GM12878 (cell line): Measurements from ENCODE around the gene SLC25A36. TPM values are rescaled to one million over a fixed set of nuclear protein-coding genes. Genes with fewer than 3 reads are reported as not detected.

ENCODE experiments used
- ATAC-seq: fragments of 200-7000 bp; cut with Tn5 transposase; 3 replicates; pipeline ENCODE4 v1.9.1; 2020; ENCODE audit warnings: mild to moderate bottlenecking, moderate library complexity
- BruUV-seq: library from RNA; stranded (reverse); fragments of 400-500 nt; replicated peaks from 2 replicates; lab custom pipeline; 2021; lab: Mats Ljungman, UMichigan
- CTCF ChIA-PET: fragments of 300-600 bp; sonication (Branson Sonifier 250); formaldehyde crosslinking; extraction: SDS; loops from one replicate; lab custom pipeline; 2021; ENCODE audit warnings: inconsistent platforms; lab: Yijun Ruan, JAX
- POLR2A ChIA-PET: fragments of 350-600 bp; formaldehyde crosslinking; extraction: SDS; loops from one replicate; lab custom pipeline; 2021; ENCODE audit warnings: inconsistent platforms; lab: Charles Lee
- RAD21 ChIA-PET: fragments of 300-600 bp; sonication (Branson Sonifier 250); formaldehyde crosslinking; loops from one replicate; lab custom pipeline; 2023; ENCODE audit warnings: antibody characterized with exemption; ENCODE audit not compliant: unreplicated experiment; lab: Charles Lee
- SMC1A ChIA-PET: fragments of 300-600 bp; sonication (Branson Sonifier 250); formaldehyde crosslinking; loops from one replicate; lab custom pipeline; 2023; ENCODE audit not compliant: unreplicated experiment, uncharacterized antibody; lab: Charles Lee
- DNase-seq: peaks from one replicate; pipeline ENCODE4 v3.0.0-alpha.2; 2011; ENCODE audit warnings: low read depth, low spot score
- FAIRE-seq: peaks from 3 replicates; lab custom pipeline; 2011; peaks lifted over from hg19 to GRCh38; lab: Jason Lieb, UNC
- H2AFZ ChIP-seq: 2 replicates; pipeline ENCODE4 v1.6.0; 2011; ENCODE audit warnings: low read depth, low read length, control low read depth; ENCODE audit not compliant: control insufficient read depth
- H3K27ac ChIP-seq: 2 replicates; pipeline ENCODE4 v1.5.1; 2011; ENCODE audit warnings: control low read depth; ENCODE audit not compliant: control insufficient read depth, insufficient read depth
- H3K27me3 ChIP-seq, 2 experiments: replicated peaks in 1 of 2; 2 replicates each; pipeline versions ENCODE4 v1.6.0 to v1.6.1; 2011; ENCODE audit warnings: low read length in 1 of 2; ENCODE audit not compliant: control insufficient read depth in 2 of 2, insufficient read depth in 2 of 2
- H3K36me3 ChIP-seq, 2 experiments: 2 replicates each; pipeline ENCODE4 v1.5.1; 2011; ENCODE audit warnings: low read length in 1 of 2; ENCODE audit not compliant: control insufficient read depth in 2 of 2, insufficient read depth in 2 of 2
- H3K4me1 ChIP-seq: 2 replicates; pipeline ENCODE4 v1.6.1; 2011; ENCODE audit warnings: mild to moderate bottlenecking, low read length, moderate library complexity, mixed read lengths; ENCODE audit not compliant: control insufficient read depth, insufficient read depth
- H3K4me2 ChIP-seq: 2 replicates; pipeline ENCODE4 v1.6.0; 2011; ENCODE audit warnings: control low read depth; ENCODE audit not compliant: control insufficient read depth, insufficient read depth
- H3K4me3 ChIP-seq: fragments of 200-600 bp; sonication (generic); 2 replicates; pipeline ENCODE4 v1.5.1; 2016
- H3K79me2 ChIP-seq: 2 replicates; pipeline ENCODE4 v1.6.0; 2011; ENCODE audit warnings: low read length; ENCODE audit not compliant: control insufficient read depth, insufficient read depth
- H3K9ac ChIP-seq: 2 replicates; pipeline ENCODE4 v1.8.0; 2011; ENCODE audit warnings: low read length, control low read depth, mixed read lengths; ENCODE audit not compliant: control insufficient read depth, insufficient read depth
- H3K9me3 ChIP-seq: replicated peaks from 3 replicates; pipeline ENCODE4 v1.5.1; 2011; ENCODE audit warnings: mild to moderate bottlenecking, low read length; ENCODE audit not compliant: control insufficient read depth, insufficient read depth
- H4K20me1 ChIP-seq: 2 replicates; pipeline ENCODE4 v1.6.0; 2011; ENCODE audit not compliant: control insufficient read depth, insufficient read depth
- BACH1 ChIP-seq: fragments of 450-650 bp; IDR thresholded peaks from 2 replicates; pipeline ENCODE4 v1.6.1; 2017; ENCODE audit warnings: mild to moderate bottlenecking, borderline replicate concordance
- BMI1 ChIP-seq: fragments of 450-650 bp; IDR thresholded peaks from 2 replicates; pipeline ENCODE4 v1.6.1; 2016; ENCODE audit warnings: mild to moderate bottlenecking, moderate library complexity, borderline replicate concordance
- E2F8 ChIP-seq: fragments of 450-650 bp; IDR thresholded peaks from 2 replicates; pipeline ENCODE4 v1.6.1; 2018; ENCODE audit warnings: mild to moderate bottlenecking, low read depth, moderate library complexity; ENCODE audit not compliant: partially characterized antibody
- ELK1 ChIP-seq: IDR thresholded peaks from 2 replicates; pipeline ENCODE4 v1.6.1; 2012; ENCODE audit warnings: low read depth, low read length, improper control_type of control experiment
- ETV6 ChIP-seq, 2 experiments: fragments of 450-650 bp in 1 of 2; IDR thresholded peaks in 1 of 2; conservative IDR thresholded peaks in 1 of 2; 2 replicates each; pipeline ENCODE4 v1.6.1; 2014; ENCODE audit warnings: antibody characterized with exemption in 1 of 2, borderline replicate concordance in 1 of 2, low read depth in 1 of 2, mild to moderate bottlenecking in 1 of 2, moderate library complexity in 1 of 2
- IKZF1 ChIP-seq: fragments of 450-650 bp; conservative IDR thresholded peaks from 2 replicates; pipeline ENCODE4 v1.6.1; 2017; ENCODE audit warnings: antibody characterized with exemption, mild to moderate bottlenecking
- NFYB ChIP-seq: IDR thresholded peaks from 2 replicates; pipeline ENCODE4 v1.6.1; 2011; ENCODE audit warnings: low read depth, mild to moderate bottlenecking, low read length, improper control_type of control experiment, moderate library complexity; ENCODE audit not compliant: insufficient read depth
- PKNOX1 ChIP-seq: fragments of 450-650 bp; IDR thresholded peaks from 2 replicates; pipeline ENCODE4 v1.6.1; 2016; ENCODE audit warnings: mild to moderate bottlenecking
- SKIL ChIP-seq: fragments of 450-650 bp; IDR thresholded peaks from 2 replicates; pipeline ENCODE4 v1.6.1; 2017; ENCODE audit warnings: mild to moderate bottlenecking, low read depth, inconsistent platforms; ENCODE audit not compliant: poor library complexity, severe bottlenecking
- ZNF24 ChIP-seq: fragments of 450-650 bp; IDR thresholded peaks from 2 replicates; pipeline ENCODE4 v1.6.1; 2017; ENCODE audit warnings: antibody characterized with exemption, mild to moderate bottlenecking
- WGBS: methylation state at CpG from one replicate; pipeline ENCODE4 v1.1.6; 2016; ENCODE audit warnings: low lambda C conversion rate; ENCODE audit not compliant: insufficient replicate concordance, insufficient coverage; ENCODE audit errors: missing lambda C conversion rate; 5-methylcytosine and 5-hydroxymethylcytosine counted together
- in situ Hi-C: fragments of 300-500 bp; cut with MboI; formaldehyde crosslinking; loops from 9 replicates; pipeline ENCODE4 v1.14.3; 2018; ENCODE audit warnings: mixed read lengths
- intact Hi-C: fragments of 100-400 bp; cut with micrococcal nuclease; formaldehyde crosslinking; loops from one replicate; pipeline ENCODE4 v1.14.2; 2022; ENCODE audit not compliant: unreplicated experiment
- polyA plus RNA-seq, 11 experiments: library from polyadenylated mRNA; depleted of rRNA in 4 of 11; unstranded in 6 of 11; stranded (reverse) in 5 of 11; fragments of >200 nt; fragmentation: Nextera tagmentation in 4 of 11; fragmentation: Illumina TruSeq in 1 of 11; extraction: Ambion mirVana in 4 of 11; extraction: Trizol in 1 of 11; gene quantifications; 1 replicate in 1 of 11; 2 replicates in 10 of 11; pipeline versions ENCODE4 v1.2.1 to v1.2.3, GENCODE V29; 2011 to 2016; ENCODE audit warnings: inconsistent platforms in 2 of 11, missing spikeins in 2 of 11, low read depth in 1 of 11
- total RNA-seq, 4 experiments: library from RNA; depleted of rRNA in 3 of 4; stranded (reverse); fragments of >200 nt in 3 of 4; fragmentation: Illumina TruSeq in 1 of 4; extraction: Trizol in 1 of 4; gene quantifications; 2 replicates each; pipeline versions ENCODE4 v1.2.1 to v1.2.3, GENCODE V29; 2013 to 2021

SLC25A36 gene
- total and polyA plus RNA-seq, 10 of the 15 experiments (the other 5 are each of a cell fraction or from before 2014, with no cell fraction given): 13.0 to 183 (median 47.7) TPM

- DNase-seq: no peak
- Histone ChIP-seq H3K4me2 (peak overlapping the region; percentile 40), H3K4me1 (peaks cover 3% of the 10 kb centered on the region; the same call in 1 of the 2 replicates), H3K9ac (no peak overlapping the region), H3K4me3 (peak overlapping the region; percentile 94), H4K20me1 (no peaks in the 10 kb centered on the region), H3K27ac (no peak overlapping the region), H3K9me3 (no peaks in the 10 kb centered on the region), H3K27me3 (no peaks in the 10 kb centered on the region), H3K79me2 (peaks cover 70% of the 10 kb centered on the region), H2AFZ (no peak overlapping the region), H3K36me3 (no peaks in the 10 kb centered on the region)
- ChIA-PET RAD21 (interaction anchor here (0.6 to 0.9 kb wide), 4 partner anchors 9 to 1709 kb away, joined by 3 read pairs; no protein-coding TSS in a partner anchor), SMC1A (interaction anchor here (0.9 to 2.9 kb wide), 5 partner anchors 9 to 27 kb away, joined by 3 to 22 read pairs (median 4); no protein-coding TSS in a partner anchor), CTCF (interaction anchor here (0.8 to 3.1 kb wide), 11 partner anchors 10 to 248 kb away, joined by 3 to 14 read pairs (median 3); no protein-coding TSS in a partner anchor), POLR2A (interaction anchor here (0.5 to 1.9 kb wide), 3 partner anchors 10 to 15 kb away, joined by 3 to 9 read pairs (median 6); no protein-coding TSS in a partner anchor)
- no peak for ATAC-seq
- 86% methylated on average over 5 of the region's 5 CpGs for WGBS
- FAIRE-seq: no peak
- in situ Hi-C loops (no loop called here), intact Hi-C loops (no loop called here)
- no TSS peak for BruUV-seq
- no peak for TF ChIP-seq ETV6 (conservative IDR thresholded peaks at IDR 0.05 in 1 of 2, IDR thresholded peaks at IDR 0.05 in 1 of 2; ENCODE audit: borderline replicate concordance in 1 of 2, low read depth in 1 of 2)
- no peak for TF ChIP-seq BMI1
- no peak for TF ChIP-seq SKIL
- no peak for TF ChIP-seq PKNOX1
- TF ChIP-seq BACH1: no peak
- TF ChIP-seq E2F8: no peak
- no peak for TF ChIP-seq NFYB
- no peak for TF ChIP-seq ZNF24
- no peak for TF ChIP-seq ELK1
- no peak for TF ChIP-seq IKZF1
Measured at GRCh38 chr3:140943781-140944552, 2.3 kb downstream of the SLC25A36 start.
